ENCODE results near the gene OR6P1.

The OR6P1 gene

GRCh38 chr1:158570480-158570879, at the start of gene OR6P1:
OR6P1 (minus strand) TSS chr1:158570580; CDS start chr1:158563604, 6,976 bp downstream.
- no peak for DNase-seq

- DNase-seq = no peak
These were observed 43.4 kb upstream of the OR6P1 start for GRCh38 chr1:158613764-158614163.

GRCh38 chr1:158611916-158612315, 41.5 kb upstream of the OR6P1 start:
- no peak for DNase-seq

GRCh38 chr1:158607296-158607695, 36.9 kb upstream of the OR6P1 start:
- no peak for DNase-seq

GRCh38 chr1:158604968-158605367, 34.6 kb upstream of the OR6P1 start, which contains the start of gene OR10Z1:
OR10Z1 (plus strand) TSS chr1:158605268; CDS start chr1:158606439, 1,171 bp downstream.
- no peak for DNase-seq

- DNase-seq = no peak
These were observed 30.4 kb upstream of the OR6P1 start for GRCh38 chr1:158600735-158601134.

GRCh38 chr1:158586942-158587341, 16.6 kb upstream of the OR6P1 start:
- DNase-seq = no peak

GRCh38 chr1:158583962-158584361, 13.6 kb upstream of the OR6P1 start:
- DNase-seq = no peak

- no peak for DNase-seq
These were observed 9.4 kb upstream of the OR6P1 start, which contains the start of gene OR10X1 for GRCh38 chr1:158579733-158580132. OR10X1 (minus strand) TSS chr1:158579899; CDS start chr1:158579899, 0 bp downstream.

- no peak for DNase-seq
These were observed 7.2 kb upstream of the OR6P1 start for GRCh38 chr1:158577561-158577960.

GRCh38 chr1:158572226-158572625, 1.8 kb upstream of the OR6P1 start:
- DNase-seq = no peak

GRCh38 chr1:158564608-158565007, 5.8 kb downstream of the OR6P1 start:
- no peak for DNase-seq

- no peak for DNase-seq
These were observed 6.5 kb downstream of the OR6P1 start for GRCh38 chr1:158563853-158564252.

GRCh38 chr1:158559696-158560095, 10.7 kb downstream of the OR6P1 start:
- DNase-seq = no peak

GRCh38 chr1:158554352-158554751, 16.0 kb downstream of the OR6P1 start, which contains the start of gene OR6Y1:
OR6Y1 (minus strand) TSS chr1:158554405; CDS start chr1:158548105, 6,300 bp downstream.
- DNase-seq = no peak

GRCh38 chr1:158552296-158552695, 18.1 kb downstream of the OR6P1 start:
- DNase-seq = no peak

- no peak for DNase-seq
These were observed 22.8 kb downstream of the OR6P1 start for GRCh38 chr1:158547533-158547932.

- no peak for DNase-seq
These were observed 32.8 kb downstream of the OR6P1 start for GRCh38 chr1:158537609-158538008.

- no peak for DNase-seq
These were observed 35.9 kb downstream of the OR6P1 start for GRCh38 chr1:158534496-158534895.

- DNase-seq = peak; percentile 68 to 76
These were observed 43.1 kb downstream of the OR6P1 start for GRCh38 chr1:158527190-158527815.

- DNase-seq = no peak
These were observed 48.7 kb downstream of the OR6P1 start for GRCh38 chr1:158521666-158522058.

- no peak for DNase-seq
These were observed 49.3 kb downstream of the OR6P1 start for GRCh38 chr1:158520955-158521665.

- DNase-seq = no peak
These were observed 50.4 kb downstream of the OR6P1 start for GRCh38 chr1:158520021-158520420.

- no peak for DNase-seq
These were observed 53.4 kb downstream of the OR6P1 start for GRCh38 chr1:158516966-158517365.
